GM23338 (cell line): Measurements from ENCODE around the gene SMR3A. TPM values are rescaled to one million over a fixed set of nuclear protein-coding genes. Genes with fewer than 3 reads are reported as not detected.

ENCODE experiments used
- ATAC-seq: fragments of 200-7000 bp; cut with Tn5 transposase; 3 replicates; pipeline ENCODE4 v1.9.1; 2020
- DNase-seq: peaks from one replicate; pipeline ENCODE4 v3.0.0-alpha.2; 2015; ENCODE audit warnings: low spot score
- H2AFZ ChIP-seq: fragments of 200-600 bp; sonication (generic); 2 replicates; pipeline ENCODE4 v1.8.0; 2016; ENCODE audit warnings: antibody characterized with exemption, mild to moderate bottlenecking, moderate library complexity
- H3F3A ChIP-seq: fragments of 200-600 bp; sonication (generic); replicated peaks from 2 replicates; pipeline ENCODE4 v1.8.0; 2017; ENCODE audit warnings: antibody characterized with exemption, mixed run types, low read depth
- H3K27ac ChIP-seq: fragments of 200-600 bp; sonication (generic); 2 replicates; pipeline ENCODE4 v1.6.1; 2016; ENCODE audit warnings: low read depth
- H3K27me3 ChIP-seq: fragments of 200-600 bp; sonication (generic); 2 replicates; pipeline ENCODE4 v1.8.0; 2016; ENCODE audit warnings: mild to moderate bottlenecking, mixed run types, moderate library complexity; ENCODE audit not compliant: insufficient read depth
- H3K36me3 ChIP-seq: fragments of 200-600 bp; sonication (generic); 2 replicates; pipeline ENCODE4 v1.8.0; 2016; ENCODE audit warnings: mild to moderate bottlenecking; ENCODE audit not compliant: insufficient read depth
- H3K4me1 ChIP-seq: fragments of 200-600 bp; sonication (generic); 2 replicates; pipeline ENCODE4 v1.8.0; 2016; ENCODE audit warnings: mild to moderate bottlenecking, moderate library complexity; ENCODE audit not compliant: insufficient read depth
- H3K4me2 ChIP-seq: fragments of 200-600 bp; sonication (generic); 2 replicates; pipeline ENCODE4 v1.7.1; 2017; ENCODE audit warnings: mixed run types
- H3K4me3 ChIP-seq: fragments of 200-600 bp; sonication (generic); 2 replicates; pipeline ENCODE4 v1.6.1; 2016; ENCODE audit warnings: mixed run types
- H3K79me2 ChIP-seq: fragments of 200-600 bp; sonication (generic); replicated peaks from 2 replicates; pipeline ENCODE4 v1.8.0; 2017; ENCODE audit warnings: mild to moderate bottlenecking; ENCODE audit not compliant: insufficient read depth
- H3K9me2 ChIP-seq: fragments of 200-600 bp; sonication (generic); 2 replicates; pipeline ENCODE4 v1.8.0; 2017; ENCODE audit not compliant: insufficient read depth
- H4K20me1 ChIP-seq: fragments of 200-600 bp; sonication (generic); replicated peaks from 2 replicates; pipeline ENCODE4 v1.8.0; 2017; ENCODE audit warnings: mild to moderate bottlenecking; ENCODE audit not compliant: insufficient read depth
- H3K27ac Mint-ChIP-seq: 2 replicates; pipeline ENCODE4 v1.8.0; 2020; ENCODE audit warnings: inconsistent platforms, mild to moderate bottlenecking, moderate library complexity, mixed read lengths
- H3K27me3 Mint-ChIP-seq: 3 replicates; pipeline ENCODE4 v1.8.0; 2022; ENCODE audit warnings: low read depth, mild to moderate bottlenecking, moderate library complexity, mixed read lengths, inconsistent platforms; ENCODE audit not compliant: insufficient read depth, poor library complexity
- H3K36me3 Mint-ChIP-seq: 3 replicates; pipeline ENCODE4 v1.8.0; 2021; ENCODE audit warnings: low read depth, mild to moderate bottlenecking, inconsistent platforms, moderate library complexity, mixed read lengths
- H3K4me1 Mint-ChIP-seq: 3 replicates; pipeline ENCODE4 v1.8.0; 2020; ENCODE audit warnings: mild to moderate bottlenecking, inconsistent platforms, mixed read lengths
- H3K4me3 Mint-ChIP-seq: 3 replicates; pipeline ENCODE4 v1.8.0; 2021; ENCODE audit warnings: moderate library complexity, mild to moderate bottlenecking, inconsistent platforms, mixed read lengths
- H3K9me3 Mint-ChIP-seq: 3 replicates; pipeline ENCODE4 v1.8.0; 2020; ENCODE audit warnings: moderate library complexity, mild to moderate bottlenecking, inconsistent platforms, mixed read lengths
- CREB1 ChIP-seq: fragments of 250-450 bp; sonication (Bioruptor Pico); IDR thresholded peaks from 2 replicates; pipeline ENCODE4 v1.5.0; 2020; ENCODE audit warnings: low read depth, mild to moderate bottlenecking, moderate library complexity
- EZH2 ChIP-seq: fragments of 200-600 bp; sonication (generic); IDR thresholded peaks from one replicate; pipeline ENCODE4 v1.8.0; 2017; ENCODE audit warnings: antibody characterized with exemption, mild to moderate bottlenecking, low read depth; ENCODE audit not compliant: unreplicated experiment
- EZH2phosphoT487 ChIP-seq: fragments of 200-600 bp; sonication (generic); IDR thresholded peaks from one replicate; pipeline ENCODE4 v1.8.1; 2018; ENCODE audit warnings: antibody characterized with exemption; ENCODE audit not compliant: unreplicated experiment
- JUNB ChIP-seq: IDR thresholded peaks from one replicate; pipeline ENCODE4 v1.6.1; 2016; ENCODE audit warnings: antibody characterized with exemption; ENCODE audit not compliant: unreplicated experiment
- NANOG ChIP-seq: IDR thresholded peaks from 2 replicates; pipeline ENCODE4 v1.6.1; 2016; ENCODE audit warnings: antibody characterized with exemption, borderline replicate concordance
- POLR2AphosphoS5 ChIP-seq: IDR thresholded peaks from 2 replicates; pipeline ENCODE4 v1.6.1; 2016; ENCODE audit warnings: antibody characterized with exemption, low read depth
- STAT1 ChIP-seq: IDR thresholded peaks from one replicate; pipeline ENCODE4 v1.6.1; 2016; ENCODE audit warnings: antibody characterized with exemption; ENCODE audit not compliant: unreplicated experiment
- ZNF114 ChIP-seq: fragments of 250-450 bp; sonication (Bioruptor Pico); IDR thresholded peaks from 2 replicates; pipeline ENCODE4 v1.5.0; 2020; ENCODE audit warnings: mild to moderate bottlenecking, moderate library complexity
- ZNF331 ChIP-seq: fragments of 250-450 bp; sonication (Bioruptor Pico); IDR thresholded peaks from 2 replicates; pipeline ENCODE4 v1.5.0; 2020; ENCODE audit warnings: low read depth, mild to moderate bottlenecking, moderate library complexity
- polyA plus RNA-seq: library from polyadenylated mRNA; unstranded; fragments of >200 nt; fragmentation: Nextera tagmentation; extraction: Ambion mirVana; gene quantifications from 2 replicates; pipeline ENCODE4 v1.2.1, GENCODE V29; 2016
- total RNA-seq: library from RNA; depleted of rRNA; stranded (reverse); fragments of >200 nt; shearing (Covaris generic); gene quantifications from 2 replicates; pipeline ENCODE4 v1.2.3, GENCODE V29; 2014
- TF ChIP-seq, protein P1 (sequence below): fragments of 250-450 bp; sonication (Bioruptor Pico); IDR thresholded peaks from 2 replicates; pipeline ENCODE4 v1.5.0; 2020; ENCODE audit warnings: mild to moderate bottlenecking, moderate library complexity
- TF ChIP-seq, protein P2 (sequence below), 2 experiments: fragments of 200-600 bp in 1 of 2; sonication (generic) in 1 of 2; conservative IDR thresholded peaks; 2 replicates each; pipeline versions ENCODE4 v1.5.1 to v1.6.1; 2016 to 2017; ENCODE audit warnings: antibody characterized with exemption in 2 of 2, low read depth in 2 of 2, mild to moderate bottlenecking in 2 of 2, moderate library complexity in 1 of 2
- TF ChIP-seq, protein P3 (sequence below): IDR thresholded peaks from one replicate; pipeline ENCODE4 v1.6.1; 2018; ENCODE audit warnings: antibody characterized with exemption; ENCODE audit not compliant: unreplicated experiment
- TF ChIP-seq, protein P4 (sequence below): IDR thresholded peaks from 2 replicates; pipeline ENCODE4 v1.6.1; 2016; ENCODE audit warnings: antibody characterized with exemption

Gene SMR3A
- total and polyA plus RNA-seq, 2 experiments from 2014 or later: not detected

DNA sequence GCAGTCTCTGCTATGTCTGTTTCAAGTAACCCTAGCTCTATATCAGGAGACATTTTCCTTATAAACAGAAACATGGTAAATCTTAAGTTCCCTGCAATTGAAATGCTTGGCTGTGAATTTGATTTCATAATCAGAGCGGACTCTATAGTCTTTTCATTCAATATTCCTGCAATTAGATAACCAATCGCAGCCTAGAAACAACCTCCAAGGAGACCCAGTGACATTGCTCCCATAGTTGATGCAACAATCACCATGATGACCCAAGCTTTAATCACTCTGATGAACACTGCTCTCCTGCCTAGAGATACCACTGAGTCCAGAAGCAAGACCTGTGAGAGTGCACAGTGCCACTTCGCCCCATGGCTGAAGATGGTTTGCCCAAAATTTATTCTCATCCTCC, 25.9 kb upstream of the SMR3A start, which contains the start of gene CABS1:
Gene CABS1 (plus strand): TSS at position 301 of the 400 bp plus-strand sequence. CDS start 59 bp downstream, at position 360.
- H3K27ac Mint-ChIP-seq: no peak within 1 kb of the TSS
- no peak within 1 kb of the TSS for H3K4me3 ChIP-seq

More for the DNA sequence above, 25.9 kb upstream of the SMR3A start, which contains the start of gene CABS1:
- Histone ChIP-seq H2AFZ (peak within 1 kb of the TSS; percentile 44; the same call in 1 of the 2 replicates), H3K4me2 (no peak within 1 kb of the TSS), H3K36me3 (no peaks in the 10 kb centered on the region), H3K9me2 (no peaks in the 10 kb centered on the region), H3K4me1 (no peaks in the 10 kb centered on the region), H3K27ac (no peak within 1 kb of the TSS), H3F3A (no peaks in the 10 kb centered on the region), H3K79me2 (no peaks in the 10 kb centered on the region), H4K20me1 (no peaks in the 10 kb centered on the region), H3K27me3 (no peaks in the 10 kb centered on the region)
- TF ChIP-seq POLR2AphosphoS5 (no peak), ZNF331 (CRISPR knock-in tag) (no peak), JUNB (no peak), NANOG (no peak), CREB1 (CRISPR knock-in tag) (no peak), EZH2phosphoT487 (no peak), EZH2 (no peak), STAT1 (no peak), ZNF114 (CRISPR knock-in tag) (no peak)
- TF ChIP-seq, protein P1, sequence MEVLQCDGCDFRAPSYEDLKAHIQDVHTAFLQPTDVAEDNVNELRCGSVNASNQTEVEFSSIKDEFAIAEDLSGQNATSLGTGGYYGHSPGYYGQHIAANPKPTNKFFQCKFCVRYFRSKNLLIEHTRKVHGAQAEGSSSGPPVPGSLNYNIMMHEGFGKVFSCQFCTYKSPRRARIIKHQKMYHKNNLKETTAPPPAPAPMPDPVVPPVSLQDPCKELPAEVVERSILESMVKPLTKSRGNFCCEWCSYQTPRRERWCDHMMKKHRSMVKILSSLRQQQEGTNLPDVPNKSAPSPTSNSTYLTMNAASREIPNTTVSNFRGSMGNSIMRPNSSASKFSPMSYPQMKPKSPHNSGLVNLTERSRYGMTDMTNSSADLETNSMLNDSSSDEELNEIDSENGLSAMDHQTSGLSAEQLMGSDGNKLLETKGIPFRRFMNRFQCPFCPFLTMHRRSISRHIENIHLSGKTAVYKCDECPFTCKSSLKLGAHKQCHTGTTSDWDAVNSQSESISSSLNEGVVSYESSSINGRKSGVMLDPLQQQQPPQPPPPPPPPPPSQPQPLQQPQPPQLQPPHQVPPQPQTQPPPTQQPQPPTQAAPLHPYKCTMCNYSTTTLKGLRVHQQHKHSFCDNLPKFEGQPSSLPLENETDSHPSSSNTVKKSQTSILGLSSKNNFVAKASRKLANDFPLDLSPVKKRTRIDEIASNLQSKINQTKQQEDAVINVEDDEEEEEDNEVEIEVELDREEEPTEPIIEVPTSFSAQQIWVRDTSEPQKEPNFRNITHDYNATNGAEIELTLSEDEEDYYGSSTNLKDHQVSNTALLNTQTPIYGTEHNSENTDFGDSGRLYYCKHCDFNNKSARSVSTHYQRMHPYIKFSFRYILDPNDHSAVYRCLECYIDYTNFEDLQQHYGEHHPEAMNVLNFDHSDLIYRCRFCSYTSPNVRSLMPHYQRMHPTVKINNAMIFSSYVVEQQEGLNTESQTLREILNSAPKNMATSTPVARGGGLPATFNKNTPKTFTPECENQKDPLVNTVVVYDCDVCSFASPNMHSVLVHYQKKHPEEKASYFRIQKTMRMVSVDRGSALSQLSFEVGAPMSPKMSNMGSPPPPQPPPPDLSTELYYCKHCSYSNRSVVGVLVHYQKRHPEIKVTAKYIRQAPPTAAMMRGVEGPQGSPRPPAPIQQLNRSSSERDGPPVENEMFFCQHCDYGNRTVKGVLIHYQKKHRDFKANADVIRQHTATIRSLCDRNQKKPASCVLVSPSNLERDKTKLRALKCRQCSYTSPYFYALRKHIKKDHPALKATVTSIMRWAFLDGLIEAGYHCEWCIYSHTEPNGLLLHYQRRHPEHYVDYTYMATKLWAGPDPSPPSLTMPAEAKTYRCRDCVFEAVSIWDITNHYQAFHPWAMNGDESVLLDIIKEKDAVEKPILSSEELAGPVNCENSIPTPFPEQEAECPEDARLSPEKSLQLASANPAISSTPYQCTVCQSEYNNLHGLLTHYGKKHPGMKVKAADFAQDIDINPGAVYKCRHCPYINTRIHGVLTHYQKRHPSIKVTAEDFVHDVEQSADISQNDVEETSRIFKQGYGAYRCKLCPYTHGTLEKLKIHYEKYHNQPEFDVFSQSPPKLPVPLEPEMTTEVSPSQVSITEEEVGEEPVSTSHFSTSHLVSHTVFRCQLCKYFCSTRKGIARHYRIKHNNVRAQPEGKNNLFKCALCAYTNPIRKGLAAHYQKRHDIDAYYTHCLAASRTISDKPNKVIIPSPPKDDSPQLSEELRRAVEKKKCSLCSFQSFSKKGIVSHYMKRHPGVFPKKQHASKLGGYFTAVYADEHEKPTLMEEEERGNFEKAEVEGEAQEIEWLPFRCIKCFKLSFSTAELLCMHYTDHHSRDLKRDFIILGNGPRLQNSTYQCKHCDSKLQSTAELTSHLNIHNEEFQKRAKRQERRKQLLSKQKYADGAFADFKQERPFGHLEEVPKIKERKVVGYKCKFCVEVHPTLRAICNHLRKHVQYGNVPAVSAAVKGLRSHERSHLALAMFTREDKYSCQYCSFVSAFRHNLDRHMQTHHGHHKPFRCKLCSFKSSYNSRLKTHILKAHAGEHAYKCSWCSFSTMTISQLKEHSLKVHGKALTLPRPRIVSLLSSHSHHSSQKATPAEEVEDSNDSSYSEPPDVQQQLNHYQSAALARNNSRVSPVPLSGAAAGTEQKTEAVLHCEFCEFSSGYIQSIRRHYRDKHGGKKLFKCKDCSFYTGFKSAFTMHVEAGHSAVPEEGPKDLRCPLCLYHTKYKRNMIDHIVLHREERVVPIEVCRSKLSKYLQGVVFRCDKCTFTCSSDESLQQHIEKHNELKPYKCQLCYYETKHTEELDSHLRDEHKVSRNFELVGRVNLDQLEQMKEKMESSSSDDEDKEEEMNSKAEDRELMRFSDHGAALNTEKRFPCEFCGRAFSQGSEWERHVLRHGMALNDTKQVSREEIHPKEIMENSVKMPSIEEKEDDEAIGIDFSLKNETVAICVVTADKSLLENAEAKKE: no peak
- TF ChIP-seq, protein P2, sequence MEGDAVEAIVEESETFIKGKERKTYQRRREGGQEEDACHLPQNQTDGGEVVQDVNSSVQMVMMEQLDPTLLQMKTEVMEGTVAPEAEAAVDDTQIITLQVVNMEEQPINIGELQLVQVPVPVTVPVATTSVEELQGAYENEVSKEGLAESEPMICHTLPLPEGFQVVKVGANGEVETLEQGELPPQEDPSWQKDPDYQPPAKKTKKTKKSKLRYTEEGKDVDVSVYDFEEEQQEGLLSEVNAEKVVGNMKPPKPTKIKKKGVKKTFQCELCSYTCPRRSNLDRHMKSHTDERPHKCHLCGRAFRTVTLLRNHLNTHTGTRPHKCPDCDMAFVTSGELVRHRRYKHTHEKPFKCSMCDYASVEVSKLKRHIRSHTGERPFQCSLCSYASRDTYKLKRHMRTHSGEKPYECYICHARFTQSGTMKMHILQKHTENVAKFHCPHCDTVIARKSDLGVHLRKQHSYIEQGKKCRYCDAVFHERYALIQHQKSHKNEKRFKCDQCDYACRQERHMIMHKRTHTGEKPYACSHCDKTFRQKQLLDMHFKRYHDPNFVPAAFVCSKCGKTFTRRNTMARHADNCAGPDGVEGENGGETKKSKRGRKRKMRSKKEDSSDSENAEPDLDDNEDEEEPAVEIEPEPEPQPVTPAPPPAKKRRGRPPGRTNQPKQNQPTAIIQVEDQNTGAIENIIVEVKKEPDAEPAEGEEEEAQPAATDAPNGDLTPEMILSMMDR (conservative IDR thresholded peaks at IDR 0.05; ENCODE audit: low read depth in 2 of 2): no peak
- TF ChIP-seq, protein P3, sequence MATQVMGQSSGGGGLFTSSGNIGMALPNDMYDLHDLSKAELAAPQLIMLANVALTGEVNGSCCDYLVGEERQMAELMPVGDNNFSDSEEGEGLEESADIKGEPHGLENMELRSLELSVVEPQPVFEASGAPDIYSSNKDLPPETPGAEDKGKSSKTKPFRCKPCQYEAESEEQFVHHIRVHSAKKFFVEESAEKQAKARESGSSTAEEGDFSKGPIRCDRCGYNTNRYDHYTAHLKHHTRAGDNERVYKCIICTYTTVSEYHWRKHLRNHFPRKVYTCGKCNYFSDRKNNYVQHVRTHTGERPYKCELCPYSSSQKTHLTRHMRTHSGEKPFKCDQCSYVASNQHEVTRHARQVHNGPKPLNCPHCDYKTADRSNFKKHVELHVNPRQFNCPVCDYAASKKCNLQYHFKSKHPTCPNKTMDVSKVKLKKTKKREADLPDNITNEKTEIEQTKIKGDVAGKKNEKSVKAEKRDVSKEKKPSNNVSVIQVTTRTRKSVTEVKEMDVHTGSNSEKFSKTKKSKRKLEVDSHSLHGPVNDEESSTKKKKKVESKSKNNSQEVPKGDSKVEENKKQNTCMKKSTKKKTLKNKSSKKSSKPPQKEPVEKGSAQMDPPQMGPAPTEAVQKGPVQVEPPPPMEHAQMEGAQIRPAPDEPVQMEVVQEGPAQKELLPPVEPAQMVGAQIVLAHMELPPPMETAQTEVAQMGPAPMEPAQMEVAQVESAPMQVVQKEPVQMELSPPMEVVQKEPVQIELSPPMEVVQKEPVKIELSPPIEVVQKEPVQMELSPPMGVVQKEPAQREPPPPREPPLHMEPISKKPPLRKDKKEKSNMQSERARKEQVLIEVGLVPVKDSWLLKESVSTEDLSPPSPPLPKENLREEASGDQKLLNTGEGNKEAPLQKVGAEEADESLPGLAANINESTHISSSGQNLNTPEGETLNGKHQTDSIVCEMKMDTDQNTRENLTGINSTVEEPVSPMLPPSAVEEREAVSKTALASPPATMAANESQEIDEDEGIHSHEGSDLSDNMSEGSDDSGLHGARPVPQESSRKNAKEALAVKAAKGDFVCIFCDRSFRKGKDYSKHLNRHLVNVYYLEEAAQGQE: no peak
- TF ChIP-seq, protein P4, sequence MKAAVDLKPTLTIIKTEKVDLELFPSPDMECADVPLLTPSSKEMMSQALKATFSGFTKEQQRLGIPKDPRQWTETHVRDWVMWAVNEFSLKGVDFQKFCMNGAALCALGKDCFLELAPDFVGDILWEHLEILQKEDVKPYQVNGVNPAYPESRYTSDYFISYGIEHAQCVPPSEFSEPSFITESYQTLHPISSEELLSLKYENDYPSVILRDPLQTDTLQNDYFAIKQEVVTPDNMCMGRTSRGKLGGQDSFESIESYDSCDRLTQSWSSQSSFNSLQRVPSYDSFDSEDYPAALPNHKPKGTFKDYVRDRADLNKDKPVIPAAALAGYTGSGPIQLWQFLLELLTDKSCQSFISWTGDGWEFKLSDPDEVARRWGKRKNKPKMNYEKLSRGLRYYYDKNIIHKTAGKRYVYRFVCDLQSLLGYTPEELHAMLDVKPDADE: no peak
- DNase-seq (no peak), ATAC-seq (no peak)
- H3K9me3 Mint-ChIP-seq: no peaks in the 10 kb centered on the region
- no peaks in the 10 kb centered on the region for H3K36me3 Mint-ChIP-seq
- H3K27me3 Mint-ChIP-seq: no peaks in the 10 kb centered on the region
- H3K4me1 Mint-ChIP-seq: no peaks in the 10 kb centered on the region
- H3K4me3 Mint-ChIP-seq: no peak within 1 kb of the TSS
